ENCODE measurements around the gene SOX8.

SOX8 gene

GRCh38 chr16:1008085-1008484 lies 26.5 kb downstream of the SOX8 start:
- Histone ChIP-seq H3K4me1 (ENCODE audit: control insufficient read depth, insufficient read depth, low read length) (no peaks in the 10 kb centered on the region), H3K36me3 (ENCODE audit: control insufficient read depth in 2 of 2, insufficient read depth in 1 of 2, low read length in 2 of 2) (no peaks in the 10 kb centered on the region), H3K9me3 (ENCODE audit: control insufficient read depth, insufficient read depth, low read depth, low read length) (no peaks in the 10 kb centered on the region), H3K27ac (ENCODE audit: extremely low read depth, low read depth, low read length) (no peak overlapping the region), H3K4me3 (ENCODE audit: low read depth, low read length) (no peak overlapping the region)
- TF ChIP-seq PRDM1 (tag by site-specific recombination; IDR thresholded peaks at IDR 0.05): no peak
- no peak for TF ChIP-seq ZNF157 (tag by site-specific recombination; IDR thresholded peaks at IDR 0.05)
- CTCF ChIA-PET: no interaction called here
- POLR2A ChIA-PET: no interaction called here

- no peak overlapping the region for H3K27ac ChIP-seq (ENCODE audit: extremely low read depth, low read depth, low read length)
- no peak overlapping the region for H3K4me3 ChIP-seq (ENCODE audit: low read depth, low read length)
- H3K4me1 ChIP-seq (ENCODE audit: control insufficient read depth, insufficient read depth, low read length): no peaks in the 10 kb centered on the region
- CTCF ChIA-PET: no interaction called here
- TF ChIP-seq CTCF (tag by site-specific recombination; IDR thresholded peaks at IDR 0.05) (no peak), ZNF266 (tag by site-specific recombination; IDR thresholded peaks at IDR 0.05; ENCODE audit: low read depth) (peak; percentile 73; the same call in 1 of the 2 replicates), ZSCAN23 (tag by site-specific recombination; IDR thresholded peaks at IDR 0.05) (no peak)
- no peaks in the 10 kb centered on the region for H3K9me3 ChIP-seq (ENCODE audit: control insufficient read depth, insufficient read depth, low read depth, low read length)
- no peaks in the 10 kb centered on the region for H3K36me3 ChIP-seq (ENCODE audit: control insufficient read depth in 2 of 2, insufficient read depth in 1 of 2, low read length in 2 of 2)
- POLR2A ChIA-PET: no interaction called here
Observed at GRCh38 chr16:1009358-1010150, 28.0 kb downstream of the SOX8 start.

- no peaks in the 10 kb centered on the region for H3K36me3 ChIP-seq (ENCODE audit: control insufficient read depth in 2 of 2, insufficient read depth in 1 of 2, low read length in 2 of 2)
- CTCF ChIA-PET: no interaction called here
- H3K4me1 ChIP-seq (ENCODE audit: control insufficient read depth, insufficient read depth, low read length): no peaks in the 10 kb centered on the region
- TF ChIP-seq ZNF248 (tag by site-specific recombination; IDR thresholded peaks at IDR 0.05) (no peak), ZSCAN4 (tag by site-specific recombination; IDR thresholded peaks at IDR 0.05) (no peak), ZNF394 (tag by site-specific recombination; IDR thresholded peaks at IDR 0.05; ENCODE audit: borderline replicate concordance) (no peak)
- no peak overlapping the region for H3K27ac ChIP-seq (ENCODE audit: extremely low read depth, low read depth, low read length)
- POLR2A ChIA-PET: no interaction called here
- H3K9me3 ChIP-seq (ENCODE audit: control insufficient read depth, insufficient read depth, low read depth, low read length): no peaks in the 10 kb centered on the region
- no peak overlapping the region for H3K4me3 ChIP-seq (ENCODE audit: low read depth, low read length)
Observed at GRCh38 chr16:1010251-1010650, 28.7 kb downstream of the SOX8 start.

GRCh38 chr16:1010815-1011214 lies 29.2 kb downstream of the SOX8 start:
- POLR2A ChIA-PET: no interaction called here
- no peaks in the 10 kb centered on the region for H3K4me1 ChIP-seq (ENCODE audit: control insufficient read depth, insufficient read depth, low read length)
- H3K36me3 ChIP-seq (ENCODE audit: control insufficient read depth in 2 of 2, insufficient read depth in 1 of 2, low read length in 2 of 2): no peaks in the 10 kb centered on the region
- H3K27ac ChIP-seq (ENCODE audit: extremely low read depth, low read depth, low read length): no peak overlapping the region
- H3K4me3 ChIP-seq (ENCODE audit: low read depth, low read length): no peak overlapping the region
- no peaks in the 10 kb centered on the region for H3K9me3 ChIP-seq (ENCODE audit: control insufficient read depth, insufficient read depth, low read depth, low read length)
- CTCF ChIA-PET: no interaction called here
- TF ChIP-seq ZNF585B (tag by site-specific recombination; IDR thresholded peaks at IDR 0.05) (no peak), ZNF335 (tag by site-specific recombination; conservative IDR thresholded peaks at IDR 0.05) (no peak), ZNF362 (tag by site-specific recombination; IDR thresholded peaks at IDR 0.05) (no peak), ZNF830 (tag by site-specific recombination; IDR thresholded peaks at IDR 0.05; ENCODE audit: low read depth) (no peak), ZNF24 (tag by site-specific recombination; IDR thresholded peaks at IDR 0.05) (no peak), WT1 (tag by site-specific recombination; IDR thresholded peaks at IDR 0.05) (no peak), ZNF184 (tag by site-specific recombination; IDR thresholded peaks at IDR 0.05) (no peak), TSHZ1 (tag by site-specific recombination; IDR thresholded peaks at IDR 0.05; ENCODE audit: borderline replicate concordance) (no peak), ZNF311 (tag by site-specific recombination; IDR thresholded peaks at IDR 0.05; ENCODE audit: borderline replicate concordance) (no peak), ZNF274 (IDR thresholded peaks at IDR 0.05; ENCODE audit: low read length) (no peak), ZNF274 (tag by site-specific recombination; IDR thresholded peaks at IDR 0.05; ENCODE audit: borderline replicate concordance) (no peak), ZNF19 (tag by site-specific recombination; IDR thresholded peaks at IDR 0.05; ENCODE audit: low read depth) (no peak)

Data from HEK293 (cell line).